HG02943 (cell line): ENCODE results near the gene BCL11A.

Experiments used
- ATAC-seq: cut with Tn5 transposase; IDR thresholded peaks from one replicate; pipeline ENCODE4 v1.9.1; 2021; ENCODE audit warnings: mild to moderate bottlenecking, low read depth, moderate library complexity; ENCODE audit not compliant: unreplicated experiment

The BCL11A gene

GRCh38 chr2:60548311-60548710, 5.1 kb downstream of the BCL11A start:
- no peak for ATAC-seq

- ATAC-seq, result no peak
Measured at GRCh38 chr2:60547841-60548240, 5.6 kb downstream of the BCL11A start.

GRCh38 chr2:60546756-60547420, 6.6 kb downstream of the BCL11A start:
- ATAC-seq, result no peak

- ATAC-seq, result no peak
Measured at GRCh38 chr2:60544954-60545560, 8.4 kb downstream of the BCL11A start.

- ATAC-seq, result no peak
Measured at GRCh38 chr2:60544062-60544461, 9.4 kb downstream of the BCL11A start.

GRCh38 chr2:60541056-60541651, 12.3 kb downstream of the BCL11A start:
- no peak for ATAC-seq

- no peak for ATAC-seq
Measured at GRCh38 chr2:60540074-60540473, 13.4 kb downstream of the BCL11A start.

- ATAC-seq, result no peak
Measured at GRCh38 chr2:60539140-60539539, 14.3 kb downstream of the BCL11A start.

GRCh38 chr2:60538101-60538500, 15.4 kb downstream of the BCL11A start:
- ATAC-seq, result no peak

- ATAC-seq, result no peak
Measured at GRCh38 chr2:60536746-60537145, 16.7 kb downstream of the BCL11A start.

- peak; percentile 62 for ATAC-seq
Measured at GRCh38 chr2:60535685-60536312, 17.7 kb downstream of the BCL11A start.

- ATAC-seq, result no peak
Measured at GRCh38 chr2:60534892-60535684, 18.4 kb downstream of the BCL11A start.

GRCh38 chr2:60534052-60534685, 19.3 kb downstream of the BCL11A start:
- no peak for ATAC-seq

GRCh38 chr2:60533101-60534051, 20.1 kb downstream of the BCL11A start:
- ATAC-seq, result no peak

- no peak for ATAC-seq
Measured at GRCh38 chr2:60532421-60532820, 21.0 kb downstream of the BCL11A start.

GRCh38 chr2:60531701-60532133, 21.7 kb downstream of the BCL11A start:
- ATAC-seq, result no peak

- peak; percentile 57 for ATAC-seq
Measured at GRCh38 chr2:60530660-60531281, 22.7 kb downstream of the BCL11A start.

- ATAC-seq, result no peak
Measured at GRCh38 chr2:60529785-60530627, 23.4 kb downstream of the BCL11A start.
